Breast epithelium (tissue), 4 donors: Measurements from ENCODE around the gene ALS2CL. TPM values are rescaled to one million over a fixed set of nuclear protein-coding genes. Genes with fewer than 3 reads are reported as not detected.

Experiments
- DNase-seq, 2 donors: peaks; one replicate each; pipeline ENCODE4 v3.0.0-alpha.2; 2019; ENCODE audit warnings: low spot score in 2 of 2
- H3K27ac ChIP-seq, 2 donors: fragments of 200-600 bp; sonication (generic) in 1 of 2; one replicate each; pipeline ENCODE4 v1.5.1; 2016 to 2019; ENCODE audit warnings: mild to moderate bottlenecking in 1 of 2
- H3K27me3 ChIP-seq, 2 donors: fragments of 200-600 bp; sonication (generic) in 1 of 2; one replicate each; pipeline versions ENCODE4 v1.5.1 to v1.6.0; 2017 to 2019; ENCODE audit warnings: control low read depth in 1 of 2, mild to moderate bottlenecking in 1 of 2
- H3K36me3 ChIP-seq: fragments of 200-600 bp; one replicate; pipeline ENCODE4 v1.5.1; 2019
- H3K4me1 ChIP-seq, 2 donors: fragments of 200-600 bp; sonication (generic); one replicate each; pipeline ENCODE4 v1.5.1; 2016 to 2019; ENCODE audit warnings: control low read depth in 1 of 2
- H3K4me3 ChIP-seq, 3 donors: fragments of 200-600 bp; sonication (generic); 1 replicate in 2 of 3; 2 replicates in 1 of 3; pipeline ENCODE4 v1.5.1; 2016 to 2019; ENCODE audit warnings: mild to moderate bottlenecking in 3 of 3, moderate library complexity in 2 of 3
- H3K9me3 ChIP-seq, 2 donors: fragments of 200-600 bp; sonication (generic) in 1 of 2; one replicate each; pipeline ENCODE4 v1.5.1; 2016 to 2019; ENCODE audit warnings: control low read depth in 1 of 2
- CTCF ChIP-seq, 3 donors: fragments of 450-650 bp; IDR thresholded peaks; one replicate each; pipeline ENCODE4 v1.5.1; 2016 to 2017; ENCODE audit warnings: antibody characterized with exemption in 3 of 3, mild to moderate bottlenecking in 3 of 3, moderate library complexity in 3 of 3
- POLR2A ChIP-seq: fragments of 450-650 bp; IDR thresholded peaks from one replicate; pipeline ENCODE4 v1.6.1; 2016; ENCODE audit warnings: antibody characterized with exemption, mild to moderate bottlenecking, moderate library complexity
- POLR2AphosphoS5 ChIP-seq, 3 donors: sonication (generic); formaldehyde crosslinking; IDR thresholded peaks; one replicate each; pipeline ENCODE4 v1.6.1; 2017; ENCODE audit warnings: antibody characterized with exemption in 3 of 3
- intact Hi-C: fragments of 100-400 bp; cut with DNase I; formaldehyde crosslinking; loops from one replicate; pipeline ENCODE4 v1.15.1; 2023; ENCODE audit warnings: low total_unique reads
- total RNA-seq, 3 donors: library from RNA; depleted of rRNA; stranded (reverse); fragments of >200 nt; gene quantifications; one replicate each; pipeline ENCODE4 v1.1.0, GENCODE V29; 2016

The ALS2CL gene
- total RNA-seq, 3 donors from 2014 or later: 6.7 to 22.9 (median 20.6) TPM

- H3K27me3 ChIP-seq: no peaks in the 10 kb centered on the region
- no peak overlapping the region for H3K4me3 ChIP-seq
- H3K36me3 ChIP-seq: no peaks in the 10 kb centered on the region
- TF ChIP-seq CTCF (IDR thresholded peaks at IDR 0.05) (no peak), POLR2AphosphoS5 (IDR thresholded peaks at IDR 0.05) (no peak)
- intact Hi-C loops: no loop called here
- no peak for DNase-seq
- H3K9me3 ChIP-seq: no peaks in the 10 kb centered on the region
- H3K27ac ChIP-seq: no peak overlapping the region
- no peaks in the 10 kb centered on the region for H3K4me1 ChIP-seq
Measured at GRCh38 chr3:46681856-46682540, 11.5 kb downstream of the ALS2CL start.

- intact Hi-C loops: no loop called here
- Histone ChIP-seq H3K4me1 (no peaks in the 10 kb centered on the region), H3K27ac (no peak overlapping the region), H3K36me3 (no peaks in the 10 kb centered on the region), H3K27me3 (no peaks in the 10 kb centered on the region), H3K9me3 (no peaks in the 10 kb centered on the region), H3K4me3 (no peak overlapping the region)
- TF ChIP-seq POLR2A (no peak), CTCF (IDR thresholded peaks at IDR 0.05) (no peak), POLR2AphosphoS5 (IDR thresholded peaks at IDR 0.05) (no peak)
- no peak for DNase-seq
Measured at GRCh38 chr3:46681387-46681786, 12.1 kb downstream of the ALS2CL start.

GRCh38 chr3:46680298-46680826 is 13.1 kb downstream of the ALS2CL start:
- DNase-seq: no peak
- Histone ChIP-seq H3K4me3 (no peak overlapping the region), H3K9me3 (no peaks in the 10 kb centered on the region), H3K27me3 (no peaks in the 10 kb centered on the region), H3K4me1 (no peaks in the 10 kb centered on the region), H3K27ac (no peak overlapping the region), H3K36me3 (no peaks in the 10 kb centered on the region)
- no peak for TF ChIP-seq POLR2A
- no peak for TF ChIP-seq POLR2AphosphoS5 (IDR thresholded peaks at IDR 0.05)
- no peak for TF ChIP-seq CTCF (IDR thresholded peaks at IDR 0.05)
- intact Hi-C loops: no loop called here

- Histone ChIP-seq H3K27me3 (no peaks in the 10 kb centered on the region), H3K4me1 (no peaks in the 10 kb centered on the region), H3K27ac (no peak overlapping the region), H3K9me3 (no peaks in the 10 kb centered on the region), H3K36me3 (no peaks in the 10 kb centered on the region), H3K4me3 (no peak overlapping the region)
- no peak for TF ChIP-seq CTCF (IDR thresholded peaks at IDR 0.05)
- no peak for TF ChIP-seq POLR2AphosphoS5 (IDR thresholded peaks at IDR 0.05)
- TF ChIP-seq POLR2A: no peak
- intact Hi-C loops: no loop called here
- DNase-seq: no peak
Measured at GRCh38 chr3:46679681-46680080, 13.8 kb downstream of the ALS2CL start.

- Histone ChIP-seq H3K27me3 (no peaks in the 10 kb centered on the region), H3K4me3 (no peak overlapping the region), H3K27ac (no peak overlapping the region), H3K9me3 (no peaks in the 10 kb centered on the region), H3K36me3 (no peaks in the 10 kb centered on the region), H3K4me1 (no peaks in the 10 kb centered on the region)
- DNase-seq: no peak
- TF ChIP-seq CTCF (IDR thresholded peaks at IDR 0.05) (no peak), POLR2A (no peak), POLR2AphosphoS5 (IDR thresholded peaks at IDR 0.05) (no peak)
- intact Hi-C loops: no loop called here
Measured at GRCh38 chr3:46678280-46678679, 15.2 kb downstream of the ALS2CL start.
